Measurements from ENCODE around the gene ETAA1. TPM values are rescaled to one million over a fixed set of nuclear protein-coding genes. Genes with fewer than 3 reads are reported as not detected.

The ETAA1 gene
- total RNA-seq, 1 experiment from 2014 or later, result 18.8 TPM

DNA sequence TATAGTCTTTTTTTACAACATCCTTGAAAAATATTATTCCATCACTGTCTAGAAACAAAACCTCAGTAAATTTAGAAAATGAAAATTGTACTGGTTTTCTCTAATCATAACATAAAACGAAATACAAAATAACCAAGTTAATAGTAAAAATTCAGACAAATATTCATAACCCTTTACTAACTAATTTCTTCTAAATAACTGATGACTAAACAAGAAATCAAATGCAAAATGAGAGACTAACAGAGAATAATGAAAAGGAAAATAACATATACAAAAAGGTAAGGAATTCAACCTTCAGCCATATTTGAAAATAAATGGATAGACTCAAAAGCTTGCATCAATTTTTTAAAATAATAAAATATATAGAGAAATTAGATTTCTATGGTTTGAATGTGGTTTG is 18.6 kb upstream of the ETAA1 start:
- H3K9me3 Mint-ChIP-seq, result peaks cover 3 to 5% of the 10 kb centered on the region in 2 experiments; a peak in 2 of 5 replicates
- Histone ChIP-seq H2BK15ac (ENCODE audit: low read depth, low read length) (no peak overlapping the region), H2BK20ac (ENCODE audit: low read depth, low read length, poor library complexity, severe bottlenecking) (no peak overlapping the region), H3K27me3 (ENCODE audit: insufficient read depth, low read length) (no peaks in the 10 kb centered on the region), H3K79me2 (ENCODE audit: insufficient read depth, low read length) (no peaks in the 10 kb centered on the region), H3T11ph (ENCODE audit: low read length) (no peak overlapping the region), H2BK120ac (ENCODE audit: low read depth, low read length, poor library complexity, severe bottlenecking) (no peak overlapping the region), H3K4me1 (ENCODE audit: insufficient read depth, low read length) (no peaks in the 10 kb centered on the region), H3K9me3 (ENCODE audit: control insufficient read depth, low read depth, low read length) (no peaks in the 10 kb centered on the region), H3K9ac (ENCODE audit: extremely low read depth, insufficient read length, low read length) (no peak overlapping the region), H3K23ac (ENCODE audit: insufficient read length, low read depth, low read length) (no peak overlapping the region), H2AK5ac (ENCODE audit: insufficient read length, low read length) (no peak overlapping the region), H2BK5ac (ENCODE audit: insufficient read length, low read length) (no peak overlapping the region), H4K20me1 (ENCODE audit: control insufficient read depth, insufficient read depth, insufficient read length) (no peaks in the 10 kb centered on the region), H3K4ac (ENCODE audit: low read depth, low read length) (no peak overlapping the region), H3K56ac (ENCODE audit: insufficient read length, low read depth, low read length) (no peak overlapping the region), H4K91ac (ENCODE audit: insufficient read length, low read depth, low read length) (no peak overlapping the region), H2BK12ac (ENCODE audit: insufficient read length, low read depth, low read length) (no peak overlapping the region), H3K23me2 (ENCODE audit: insufficient read length, low read depth, low read length, poor library complexity, severe bottlenecking) (no peaks in the 10 kb centered on the region), H3K27ac (ENCODE audit: insufficient read length, low read depth, low read length) (no peak overlapping the region), H4K8ac (replicated peaks; ENCODE audit: insufficient read length, low read depth, low read length) (no peak overlapping the region), H2AFZ (ENCODE audit: low read length) (no peak overlapping the region), H3K14ac (ENCODE audit: insufficient read depth, low read length) (no peak overlapping the region), H3K18ac (ENCODE audit: insufficient read length, low read depth, low read length) (no peak overlapping the region), H4K5ac (ENCODE audit: insufficient read length, low read depth, low read length) (no peak overlapping the region), H3K79me1 (ENCODE audit: insufficient read depth, low read depth, low read length, poor library complexity, severe bottlenecking) (no peaks in the 10 kb centered on the region), H3K4me2 (ENCODE audit: insufficient read depth, insufficient read length, low read length) (no peak overlapping the region)
- H3K27me3 Mint-ChIP-seq (ENCODE audit: low read depth), result no peaks in the 10 kb centered on the region
- WGBS (ENCODE audit: extremely low coverage, insufficient read length, low lambda C conversion rate), result 100% methylated on average over 1 of the region's 1 CpG
- H3K36me3 Mint-ChIP-seq (ENCODE audit: insufficient read depth in 1 of 3, low read depth in 3 of 3), result peaks cover 0 to 10% (median 0%) of the 10 kb centered on the region in 3 experiments; a peak in 2 of 7 replicates
- TF ChIP-seq, protein P1, sequence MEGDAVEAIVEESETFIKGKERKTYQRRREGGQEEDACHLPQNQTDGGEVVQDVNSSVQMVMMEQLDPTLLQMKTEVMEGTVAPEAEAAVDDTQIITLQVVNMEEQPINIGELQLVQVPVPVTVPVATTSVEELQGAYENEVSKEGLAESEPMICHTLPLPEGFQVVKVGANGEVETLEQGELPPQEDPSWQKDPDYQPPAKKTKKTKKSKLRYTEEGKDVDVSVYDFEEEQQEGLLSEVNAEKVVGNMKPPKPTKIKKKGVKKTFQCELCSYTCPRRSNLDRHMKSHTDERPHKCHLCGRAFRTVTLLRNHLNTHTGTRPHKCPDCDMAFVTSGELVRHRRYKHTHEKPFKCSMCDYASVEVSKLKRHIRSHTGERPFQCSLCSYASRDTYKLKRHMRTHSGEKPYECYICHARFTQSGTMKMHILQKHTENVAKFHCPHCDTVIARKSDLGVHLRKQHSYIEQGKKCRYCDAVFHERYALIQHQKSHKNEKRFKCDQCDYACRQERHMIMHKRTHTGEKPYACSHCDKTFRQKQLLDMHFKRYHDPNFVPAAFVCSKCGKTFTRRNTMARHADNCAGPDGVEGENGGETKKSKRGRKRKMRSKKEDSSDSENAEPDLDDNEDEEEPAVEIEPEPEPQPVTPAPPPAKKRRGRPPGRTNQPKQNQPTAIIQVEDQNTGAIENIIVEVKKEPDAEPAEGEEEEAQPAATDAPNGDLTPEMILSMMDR (conservative IDR thresholded peaks at IDR 0.05), result no peak
- no peak overlapping the region for H3K4me3 Mint-ChIP-seq
- DNase-seq, result no peak
- H3K27ac Mint-ChIP-seq, result no peak overlapping the region
- H3K4me1 Mint-ChIP-seq, result no peaks in the 10 kb centered on the region
